SK-N-MC (cell line): ENCODE measurements around the gene ZNF580.

Experiments
- DNase-seq: peaks from one replicate; pipeline ENCODE4 v3.0.0-alpha.2; 2011; ENCODE audit warnings: low read depth, low spot score
- H3K27ac ChIP-seq: fragments of 200-600 bp; sonication (generic); 2 replicates; pipeline ENCODE4 v1.5.1; 2016; ENCODE audit warnings: mixed run types
- H3K36me3 ChIP-seq: fragments of 200-600 bp; sonication (generic); 2 replicates; pipeline ENCODE4 v1.6.1; 2017; ENCODE audit warnings: antibody characterized with exemption, low read length, mixed read lengths; ENCODE audit not compliant: insufficient read depth
- H3K4me3 ChIP-seq: fragments of 200-600 bp; sonication (generic); 2 replicates; pipeline ENCODE4 v1.5.1; 2016
- H3K9ac ChIP-seq: fragments of 200-600 bp; sonication (generic); 2 replicates; pipeline ENCODE4 v1.8.0; 2017; ENCODE audit warnings: mixed run types, mixed read lengths; ENCODE audit not compliant: insufficient read length
- H3K9me3 ChIP-seq: fragments of 200-600 bp; sonication (generic); 2 replicates; pipeline ENCODE4 v1.6.1; 2017; ENCODE audit warnings: low read depth, mild to moderate bottlenecking, antibody characterized with exemption, low read length, moderate library complexity, mixed read lengths
- EZH2 ChIP-seq: fragments of 200-600 bp; sonication (generic); IDR thresholded peaks from one replicate; pipeline ENCODE4 v1.6.1; 2017; ENCODE audit warnings: antibody characterized with exemption
- FOXP2 ChIP-seq: optimal IDR thresholded peaks from 2 replicates; pipeline ENCODE3; 2011; ENCODE audit warnings: mild to moderate bottlenecking, moderate library complexity; ENCODE audit not compliant: insufficient read depth; ENCODE audit errors: extremely low read length, control extremely low read depth
- POLR2AphosphoS5 ChIP-seq: IDR thresholded peaks from 2 replicates; pipeline ENCODE4 v1.6.1; 2012; ENCODE audit warnings: mild to moderate bottlenecking, low read depth, low read length, borderline replicate concordance

ZNF580 gene

GRCh38 chr19:55685776-55686175 lies 45.0 kb downstream of the ZNF580 start:
- H3K36me3 ChIP-seq, result peaks cover 30% of the 10 kb centered on the region; the same call in 1 of the 2 replicates
- H3K9ac ChIP-seq, result no peak overlapping the region
- H3K4me3 ChIP-seq, result no peak overlapping the region
- no peaks in the 10 kb centered on the region for H3K9me3 ChIP-seq
- no peak for TF ChIP-seq EZH2
- TF ChIP-seq POLR2AphosphoS5, result no peak
- TF ChIP-seq FOXP2, result no peak
- no peak overlapping the region for H3K27ac ChIP-seq
- no peak for DNase-seq

- Histone ChIP-seq H3K36me3 (peaks cover 28% of the 10 kb centered on the region; the same call in 1 of the 2 replicates), H3K4me3 (no peak overlapping the region), H3K9me3 (no peaks in the 10 kb centered on the region), H3K9ac (no peak overlapping the region), H3K27ac (no peak overlapping the region)
- TF ChIP-seq POLR2AphosphoS5, result no peak
- no peak for TF ChIP-seq EZH2
- no peak for TF ChIP-seq FOXP2
- DNase-seq, result no peak
These were observed 45.7 kb downstream of the ZNF580 start for GRCh38 chr19:55686311-55687050.

DNA sequence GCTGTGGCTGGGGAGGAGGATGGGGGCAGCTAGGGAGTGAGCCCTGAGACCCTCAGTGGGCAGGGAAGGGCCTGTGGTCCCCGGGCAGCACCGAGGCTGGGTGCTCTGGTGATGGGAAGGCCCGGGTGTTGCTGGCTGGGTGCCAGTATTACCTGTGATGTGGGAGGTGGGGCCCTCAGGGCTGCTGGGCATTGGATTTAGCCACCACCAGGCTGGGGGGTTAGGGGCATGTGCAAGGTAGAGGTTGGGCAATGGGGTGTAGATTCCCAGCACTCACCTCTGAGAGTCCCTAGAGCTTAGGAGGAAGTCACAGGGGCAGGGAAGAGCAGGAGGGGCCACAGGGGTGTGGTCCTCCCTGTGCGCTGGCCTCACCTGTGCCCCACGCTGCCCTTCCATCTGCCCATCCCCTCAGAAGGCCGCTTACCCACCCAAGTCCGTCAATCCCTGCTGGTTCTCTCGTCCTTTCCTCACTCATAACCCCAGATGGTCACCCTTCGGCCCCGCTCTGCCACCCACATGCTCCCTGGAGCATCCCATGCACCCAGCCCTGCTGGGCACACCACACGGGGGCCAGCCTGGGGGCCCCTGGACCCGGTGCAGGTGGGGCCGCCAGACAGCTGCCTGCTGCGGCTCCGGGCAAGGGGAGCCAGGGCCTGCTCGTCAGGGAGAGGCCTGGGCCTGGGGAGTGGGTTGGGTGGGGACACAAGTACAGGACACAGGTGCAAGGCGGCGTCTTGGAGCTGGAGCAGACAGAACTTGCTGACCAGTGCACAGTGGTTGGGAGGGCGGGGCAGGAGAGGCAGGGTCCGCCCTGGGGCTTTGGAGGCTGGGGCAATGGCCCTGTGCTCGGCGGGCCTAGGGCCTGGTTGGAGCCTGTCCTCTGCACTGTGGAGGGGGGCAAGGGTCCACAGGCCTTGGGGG lies 46.7 kb downstream of the ZNF580 start:
- peaks cover 19% of the 10 kb centered on the region; the same call in 1 of the 2 replicates for H3K36me3 ChIP-seq

GRCh38 chr19:55688422-55689218 lies 47.8 kb downstream of the ZNF580 start:
- H3K27ac ChIP-seq, result no peak overlapping the region

More for the DNA sequence above, 46.7 kb downstream of the ZNF580 start:
- Histone ChIP-seq H3K9me3 (no peaks in the 10 kb centered on the region), H3K9ac (no peak overlapping the region), H3K27ac (no peak overlapping the region), H3K4me3 (no peak overlapping the region)
- DNase-seq, result no peak
- TF ChIP-seq EZH2, result no peak
- TF ChIP-seq POLR2AphosphoS5, result no peak
- TF ChIP-seq FOXP2, result no peak

DNA sequence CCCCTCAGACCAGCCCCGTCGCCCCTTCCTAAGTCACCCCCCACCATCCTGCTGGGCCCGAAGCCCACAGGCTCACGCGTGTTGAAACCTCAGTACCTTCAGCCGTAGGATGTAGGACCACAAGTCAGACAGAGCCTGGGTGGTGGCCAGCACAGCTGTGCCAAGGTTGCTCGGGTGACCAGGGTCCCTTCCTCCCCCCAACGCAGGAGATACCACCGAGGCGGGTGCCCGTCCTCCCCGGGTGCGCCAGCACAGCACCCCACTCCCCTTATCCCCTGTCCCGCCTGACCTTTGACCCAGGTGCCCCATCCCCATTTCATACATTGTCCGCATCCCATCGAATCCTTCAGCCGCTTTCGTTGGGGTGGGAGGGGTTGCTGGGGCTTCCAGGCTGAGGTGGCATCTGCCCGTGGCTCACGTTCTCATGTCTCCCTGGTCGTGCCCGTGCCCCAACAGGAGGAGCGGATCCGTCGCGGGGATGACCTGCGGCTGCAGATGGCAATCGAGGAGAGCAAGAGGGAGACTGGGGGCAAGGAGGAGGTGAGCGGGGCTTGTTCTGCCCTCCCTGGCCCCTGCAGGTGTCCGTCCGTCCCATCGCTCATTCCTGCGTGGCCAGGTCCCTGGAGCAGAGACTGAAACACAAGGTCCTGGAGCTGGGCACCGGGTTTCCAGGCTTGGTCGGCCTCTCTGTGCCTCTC lies 48.8 kb downstream of the ZNF580 start:
- no peaks in the 10 kb centered on the region for H3K9me3 ChIP-seq
- no peak overlapping the region for H3K4me3 ChIP-seq
- TF ChIP-seq POLR2AphosphoS5, result no peak
- no peak for TF ChIP-seq FOXP2
- TF ChIP-seq EZH2, result no peak
- peaks cover 29% of the 10 kb centered on the region; the same call in 1 of the 2 replicates for H3K36me3 ChIP-seq
- H3K9ac ChIP-seq, result no peak overlapping the region
- H3K27ac ChIP-seq, result no peak overlapping the region
- DNase-seq, result no peak

More at GRCh38 chr19:55688422-55689218, 47.8 kb downstream of the ZNF580 start:
- Histone ChIP-seq H3K9me3 (no peaks in the 10 kb centered on the region), H3K36me3 (peaks cover 27% of the 10 kb centered on the region; the same call in 1 of the 2 replicates), H3K9ac (no peak overlapping the region), H3K4me3 (no peak overlapping the region)
- TF ChIP-seq FOXP2 (no peak), POLR2AphosphoS5 (no peak), EZH2 (no peak)
- DNase-seq, result no peak

DNA sequence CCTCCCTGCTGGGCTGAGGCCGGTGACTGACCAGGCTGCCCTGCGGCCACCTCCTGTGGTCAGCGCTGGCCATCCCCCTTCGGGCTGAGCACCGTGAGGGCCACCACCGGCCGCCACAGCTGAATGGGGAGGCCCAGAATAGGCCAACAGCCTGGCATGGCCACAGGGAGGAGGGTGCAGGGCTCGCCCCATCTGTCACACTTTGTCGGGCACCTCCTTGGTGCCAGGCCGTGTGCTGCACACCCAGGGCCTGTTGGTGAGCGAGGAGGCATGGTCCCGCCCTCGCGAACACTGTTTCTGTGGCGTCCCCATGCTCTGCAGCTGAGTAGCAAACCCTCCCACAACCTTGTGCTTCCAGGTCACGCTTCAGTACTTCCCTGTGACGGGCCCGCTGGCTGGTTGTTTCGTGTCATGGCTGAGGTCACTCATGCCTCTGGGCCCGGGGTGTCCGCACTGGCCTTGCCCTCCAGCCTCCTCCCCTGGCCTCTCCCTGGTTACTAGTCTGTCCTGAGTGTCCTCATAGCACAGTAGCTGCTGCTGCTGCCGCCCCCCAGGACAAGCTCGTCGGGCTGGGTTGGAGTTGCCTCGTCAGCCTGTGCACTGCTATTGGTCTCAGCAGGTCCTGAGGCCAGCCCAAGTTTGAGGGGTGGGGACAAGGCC lies 49.4 kb downstream of the ZNF580 start:
- TF ChIP-seq FOXP2 (no peak), POLR2AphosphoS5 (no peak), EZH2 (no peak)
- no peaks in the 10 kb centered on the region for H3K9me3 ChIP-seq
- no peak overlapping the region for H3K4me3 ChIP-seq
- H3K9ac ChIP-seq, result no peak overlapping the region
- peaks cover 30% of the 10 kb centered on the region; the same call in 1 of the 2 replicates for H3K36me3 ChIP-seq
- DNase-seq, result no peak
- no peak overlapping the region for H3K27ac ChIP-seq
